KMS-11 (cell line): ENCODE data around the gene MED26.

ENCODE experiments used
- H2AFZ ChIP-seq: fragments of 200-600 bp; sonication (generic); 2 replicates; pipeline ENCODE4 v1.6.1; 2016; ENCODE audit warnings: antibody characterized with exemption, mixed run types, low read depth
- H3K27ac ChIP-seq: fragments of 200-600 bp; sonication (generic); 2 replicates; pipeline ENCODE4 v1.6.1; 2016; ENCODE audit warnings: mild to moderate bottlenecking, mixed run types
- H3K27me3 ChIP-seq: fragments of 200-600 bp; sonication (generic); 2 replicates; pipeline ENCODE4 v1.6.1; 2017; ENCODE audit warnings: mild to moderate bottlenecking, low read depth, mixed run types, moderate library complexity; ENCODE audit not compliant: insufficient read depth
- H3K36me3 ChIP-seq: fragments of 200-600 bp; sonication (generic); 2 replicates; pipeline ENCODE4 v1.6.1; 2017; ENCODE audit warnings: mild to moderate bottlenecking, mixed run types; ENCODE audit not compliant: insufficient read depth
- H3K4me1 ChIP-seq: fragments of 200-600 bp; sonication (generic); 2 replicates; pipeline ENCODE4 v1.6.1; 2016; ENCODE audit warnings: mild to moderate bottlenecking, low read depth, mixed run types; ENCODE audit not compliant: poor library complexity, severe bottlenecking
- H3K4me2 ChIP-seq: fragments of 200-600 bp; sonication (generic); 2 replicates; pipeline ENCODE4 v1.7.0; 2016; ENCODE audit warnings: mild to moderate bottlenecking, mixed run types
- H3K4me3 ChIP-seq: fragments of 200-600 bp; sonication (generic); IDR thresholded peaks from 2 replicates; pipeline ENCODE4 v1.6.1; 2017; ENCODE audit warnings: low read depth, low read length, mixed read lengths; ENCODE audit not compliant: insufficient read depth
- H3K79me2 ChIP-seq: fragments of 200-600 bp; sonication (generic); 2 replicates; pipeline ENCODE4 v1.6.1; 2016; ENCODE audit warnings: low read depth, mixed run types; ENCODE audit not compliant: insufficient read depth
- H3K9ac ChIP-seq: fragments of 200-600 bp; sonication (generic); 2 replicates; pipeline ENCODE4 v1.6.1; 2016; ENCODE audit warnings: mild to moderate bottlenecking, mixed run types
- H4K20me1 ChIP-seq: fragments of 200-600 bp; sonication (generic); 2 replicates; pipeline ENCODE4 v1.6.1; 2016; ENCODE audit warnings: mild to moderate bottlenecking, mixed run types; ENCODE audit not compliant: insufficient read depth
- CTCF ChIP-seq: fragments of 200-600 bp; sonication (generic); conservative IDR thresholded peaks from 2 replicates; pipeline ENCODE4 v1.6.1; 2017; ENCODE audit warnings: low read depth, mild to moderate bottlenecking, antibody characterized with exemption, low read length, moderate library complexity, mixed read lengths

The MED26 gene

DNA sequence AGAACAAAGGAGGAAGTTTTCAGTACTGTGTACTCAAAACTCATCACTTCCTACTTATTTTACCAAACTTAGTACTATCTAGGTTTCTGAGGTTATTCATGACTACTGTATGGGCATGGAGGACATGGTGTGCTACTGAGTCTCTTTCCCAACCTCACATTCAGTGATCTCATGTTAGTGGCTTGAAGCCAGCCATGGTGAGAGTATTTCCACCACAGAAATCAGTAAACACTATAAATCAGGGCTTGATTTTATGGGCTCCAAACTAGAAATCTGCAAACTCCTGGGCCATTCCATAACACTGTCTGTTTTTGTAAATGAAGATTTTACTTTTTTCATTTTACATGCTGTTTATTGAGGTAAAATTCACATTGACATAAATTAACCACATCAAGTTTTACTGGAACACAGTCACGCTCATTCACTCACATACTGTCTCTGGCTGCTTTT, 19.7 kb downstream of the MED26 start:
- peaks cover 13% of the 10 kb centered on the region for H4K20me1 ChIP-seq
- peaks cover 99% of the 10 kb centered on the region for H3K79me2 ChIP-seq
- H3K27me3 ChIP-seq = no peaks in the 10 kb centered on the region
- no peak overlapping the region for H3K4me3 ChIP-seq
- H3K4me1 ChIP-seq = peaks cover 93% of the 10 kb centered on the region
- H2AFZ ChIP-seq = no peak overlapping the region
- TF ChIP-seq CTCF = no peak
- H3K36me3 ChIP-seq = no peaks in the 10 kb centered on the region
- no peak overlapping the region for H3K9ac ChIP-seq
- no peak overlapping the region for H3K27ac ChIP-seq
- no peak overlapping the region for H3K4me2 ChIP-seq

DNA sequence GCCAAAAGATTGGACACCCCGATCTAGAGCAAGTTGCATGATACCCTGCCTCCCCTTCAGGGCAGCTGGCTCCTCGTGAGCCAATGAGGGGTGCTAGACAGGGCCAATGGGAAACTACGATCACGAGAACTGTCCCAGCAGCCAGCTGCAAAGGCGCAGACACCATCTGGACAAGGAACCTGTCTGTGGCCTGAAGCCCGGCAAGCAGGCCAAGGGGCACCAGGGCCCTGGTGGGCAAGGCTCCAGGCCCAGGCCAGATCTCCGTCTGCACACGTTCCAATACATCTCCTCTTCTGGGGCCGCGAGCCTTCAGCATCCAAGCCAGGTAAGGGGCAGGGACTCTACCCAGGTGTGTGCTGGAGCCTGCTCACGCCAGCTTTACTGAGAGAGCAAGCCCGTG, 20.2 kb downstream of the MED26 start:
- no peaks in the 10 kb centered on the region for H3K36me3 ChIP-seq
- peaks cover 10% of the 10 kb centered on the region for H4K20me1 ChIP-seq
- H3K27me3 ChIP-seq = no peaks in the 10 kb centered on the region
- no peak overlapping the region for H3K4me3 ChIP-seq
- H3K9ac ChIP-seq = no peak overlapping the region
- no peak for TF ChIP-seq CTCF
- no peak overlapping the region for H3K27ac ChIP-seq
- no peak overlapping the region for H3K4me2 ChIP-seq
- no peak overlapping the region for H2AFZ ChIP-seq
- H3K79me2 ChIP-seq = peaks cover 99% of the 10 kb centered on the region
- H3K4me1 ChIP-seq = peaks cover 98% of the 10 kb centered on the region

GRCh38 chr19:16605553-16605994, 22.4 kb downstream of the MED26 start:
- no peak overlapping the region for H3K4me3 ChIP-seq
- peak overlapping the region; percentile 39; the same call in 1 of the 2 replicates for H3K4me2 ChIP-seq
- no peak overlapping the region for H2AFZ ChIP-seq
- H3K4me1 ChIP-seq = peaks cover 93% of the 10 kb centered on the region
- H3K36me3 ChIP-seq = no peaks in the 10 kb centered on the region
- peaks cover 99% of the 10 kb centered on the region for H3K79me2 ChIP-seq
- no peaks in the 10 kb centered on the region for H3K27me3 ChIP-seq
- no peak overlapping the region for H3K9ac ChIP-seq
- no peak for TF ChIP-seq CTCF
- H3K27ac ChIP-seq = no peak overlapping the region; the same call in 1 of the 2 replicates
- peaks cover 14% of the 10 kb centered on the region for H4K20me1 ChIP-seq

- no peak overlapping the region for H3K9ac ChIP-seq
- peak overlapping the region; percentile 15; the same call in 1 of the 2 replicates for H3K4me2 ChIP-seq
- H2AFZ ChIP-seq = no peak overlapping the region
- H3K79me2 ChIP-seq = peaks cover 99% of the 10 kb centered on the region
- peaks cover 16% of the 10 kb centered on the region for H4K20me1 ChIP-seq
- H3K36me3 ChIP-seq = no peaks in the 10 kb centered on the region
- no peak overlapping the region; the same call in 1 of the 2 replicates for H3K27ac ChIP-seq
- no peak overlapping the region for H3K4me3 ChIP-seq
- TF ChIP-seq CTCF = no peak
- peaks cover 93% of the 10 kb centered on the region for H3K4me1 ChIP-seq
- H3K27me3 ChIP-seq = no peaks in the 10 kb centered on the region
Observed at GRCh38 chr19:16605115-16605514, 22.9 kb downstream of the MED26 start.
